Memory B cell (primary cell): ENCODE results near the gene DCTN2.
"Not testable (repeated sequence)": the region's sequence is repeated elsewhere in the genome, so short reads cannot be mapped to it uniquely, and the experiment has no call there.

Experiments
- ATAC-seq: fragments of 150-1000 bp; cut with Tn5 transposase; 2 replicates; pipeline ENCODE4 v1.10.0; 2021; ENCODE audit warnings: low read depth, mild to moderate bottlenecking, moderate library complexity
- DNase-seq, 2 donors: peaks; one replicate each; pipeline ENCODE4 v3.0.0; 2022; ENCODE audit warnings: low spot score in 2 of 2
- H3K27ac Mint-ChIP-seq: one replicate; pipeline ENCODE4 v1.8.0; 2022; ENCODE audit warnings: mild to moderate bottlenecking, moderate library complexity, mixed read lengths
- H3K27me3 Mint-ChIP-seq: one replicate; pipeline ENCODE4 v1.8.0; 2022; ENCODE audit warnings: mixed read lengths
- H3K36me3 Mint-ChIP-seq: one replicate; pipeline ENCODE4 v1.8.0; 2022; ENCODE audit warnings: mild to moderate bottlenecking, mixed read lengths
- H3K4me1 Mint-ChIP-seq: one replicate; pipeline ENCODE4 v1.8.0; 2022; ENCODE audit warnings: mixed read lengths
- H3K4me3 Mint-ChIP-seq: one replicate; pipeline ENCODE4 v1.8.0; 2022; ENCODE audit warnings: mild to moderate bottlenecking, moderate library complexity, mixed read lengths
- H3K9me3 Mint-ChIP-seq: one replicate; pipeline ENCODE4 v1.8.0; 2022; ENCODE audit warnings: mixed read lengths

The DCTN2 gene

GRCh38 chr12:57583008-57583831, 36.2 kb upstream of the DCTN2 start:
- peaks cover 3% of the 10 kb centered on the region for H3K4me1 Mint-ChIP-seq
- no peaks in the 10 kb centered on the region for H3K9me3 Mint-ChIP-seq
- H3K4me3 Mint-ChIP-seq, result no peak overlapping the region
- H3K27ac Mint-ChIP-seq, result no peak overlapping the region
- H3K27me3 Mint-ChIP-seq, result peaks cover 4% of the 10 kb centered on the region
- no peaks in the 10 kb centered on the region for H3K36me3 Mint-ChIP-seq
- ATAC-seq (peak; percentile 99), DNase-seq (peak; percentile 63 to 81)

- DNase-seq (no peak), ATAC-seq (no peak)
- H3K9me3 Mint-ChIP-seq, result no peaks in the 10 kb centered on the region
- H3K27ac Mint-ChIP-seq, result no peak overlapping the region
- no peaks in the 10 kb centered on the region for H3K36me3 Mint-ChIP-seq
- peaks cover 3% of the 10 kb centered on the region for H3K4me1 Mint-ChIP-seq
- peaks cover 4% of the 10 kb centered on the region for H3K27me3 Mint-ChIP-seq
- no peak overlapping the region for H3K4me3 Mint-ChIP-seq
Measured at GRCh38 chr12:57582440-57582839, 35.4 kb upstream of the DCTN2 start.

GRCh38 chr12:57581802-57582201, 34.8 kb upstream of the DCTN2 start:
- H3K4me3 Mint-ChIP-seq, result no peak overlapping the region

GRCh38 chr12:57580466-57580795, 33.4 kb upstream of the DCTN2 start:
- H3K36me3 Mint-ChIP-seq, result no peaks in the 10 kb centered on the region
- peaks cover 4% of the 10 kb centered on the region for H3K27me3 Mint-ChIP-seq
- no peaks in the 10 kb centered on the region for H3K9me3 Mint-ChIP-seq
- H3K4me3 Mint-ChIP-seq, result no peak overlapping the region
- DNase-seq (no peak), ATAC-seq (no peak)
- H3K4me1 Mint-ChIP-seq, result peaks cover 3% of the 10 kb centered on the region
- H3K27ac Mint-ChIP-seq, result no peak overlapping the region

More at GRCh38 chr12:57581802-57582201, 34.8 kb upstream of the DCTN2 start:
- Mint-ChIP-seq H3K27ac (no peak overlapping the region), H3K9me3 (no peaks in the 10 kb centered on the region), H3K27me3 (peaks cover 4% of the 10 kb centered on the region), H3K36me3 (no peaks in the 10 kb centered on the region), H3K4me1 (peaks cover 3% of the 10 kb centered on the region)
- no peak for DNase-seq
- no peak for ATAC-seq

- H3K4me1 Mint-ChIP-seq, result peaks cover 3% of the 10 kb centered on the region
- no peak for DNase-seq
- peaks cover 4% of the 10 kb centered on the region for H3K27me3 Mint-ChIP-seq
- ATAC-seq, result no peak
- no peak overlapping the region for H3K27ac Mint-ChIP-seq
- no peak overlapping the region for H3K4me3 Mint-ChIP-seq
- no peaks in the 10 kb centered on the region for H3K36me3 Mint-ChIP-seq
- H3K9me3 Mint-ChIP-seq, result no peaks in the 10 kb centered on the region
Measured at GRCh38 chr12:57579677-57580465, 32.9 kb upstream of the DCTN2 start.

- no peak for ATAC-seq
- Mint-ChIP-seq H3K27ac (no peak overlapping the region), H3K4me3 (no peak overlapping the region), H3K4me1 (peaks cover 3% of the 10 kb centered on the region), H3K9me3 (no peaks in the 10 kb centered on the region), H3K36me3 (no peaks in the 10 kb centered on the region), H3K27me3 (peaks cover 4% of the 10 kb centered on the region)
- no peak for DNase-seq
Measured at GRCh38 chr12:57579011-57579410, 32.0 kb upstream of the DCTN2 start.

- H3K27ac Mint-ChIP-seq, result no peak overlapping the region
- H3K36me3 Mint-ChIP-seq, result no peaks in the 10 kb centered on the region
- no peaks in the 10 kb centered on the region for H3K9me3 Mint-ChIP-seq
- ATAC-seq (no peak), DNase-seq (no peak)
- peaks cover under 1% of the 10 kb centered on the region for H3K4me1 Mint-ChIP-seq
- peaks cover 2% of the 10 kb centered on the region for H3K27me3 Mint-ChIP-seq
- H3K4me3 Mint-ChIP-seq, result no peak overlapping the region
Measured at GRCh38 chr12:57577981-57578758, 31.2 kb upstream of the DCTN2 start.

- DNase-seq (no peak), ATAC-seq (no peak)
- Mint-ChIP-seq H3K4me1 (no peaks in the 10 kb centered on the region), H3K27me3 (peaks cover 2% of the 10 kb centered on the region), H3K27ac (no peak overlapping the region), H3K9me3 (no peaks in the 10 kb centered on the region), H3K4me3 (no peak overlapping the region), H3K36me3 (no peaks in the 10 kb centered on the region)
Measured at GRCh38 chr12:57576613-57577160, 29.7 kb upstream of the DCTN2 start.

GRCh38 chr12:57575771-57576612, 29.0 kb upstream of the DCTN2 start:
- Mint-ChIP-seq H3K36me3 (no peaks in the 10 kb centered on the region), H3K27me3 (peaks cover 2% of the 10 kb centered on the region), H3K27ac (no peak overlapping the region), H3K4me1 (no peaks in the 10 kb centered on the region), H3K4me3 (no peak overlapping the region), H3K9me3 (no peaks in the 10 kb centered on the region)
- DNase-seq, result no peak
- ATAC-seq, result no peak

GRCh38 chr12:57574795-57575194, 27.8 kb upstream of the DCTN2 start:
- Mint-ChIP-seq H3K27ac (no peak overlapping the region), H3K4me3 (no peak overlapping the region)
- ATAC-seq, result no peak

GRCh38 chr12:57571926-57572762, 25.2 kb upstream of the DCTN2 start:
- H3K4me1 Mint-ChIP-seq, result no peaks in the 10 kb centered on the region
- no peaks in the 10 kb centered on the region for H3K36me3 Mint-ChIP-seq
- DNase-seq (no peak), ATAC-seq (no peak)
- no peak overlapping the region for H3K4me3 Mint-ChIP-seq
- H3K27me3 Mint-ChIP-seq, result peaks cover 1% of the 10 kb centered on the region
- H3K9me3 Mint-ChIP-seq, result no peaks in the 10 kb centered on the region
- H3K27ac Mint-ChIP-seq, result no peak overlapping the region

More at GRCh38 chr12:57574795-57575194, 27.8 kb upstream of the DCTN2 start:
- Mint-ChIP-seq H3K9me3 (no peaks in the 10 kb centered on the region), H3K27me3 (no peaks in the 10 kb centered on the region), H3K36me3 (no peaks in the 10 kb centered on the region), H3K4me1 (no peaks in the 10 kb centered on the region)
- no peak for DNase-seq

GRCh38 chr12:57570438-57570837, 23.4 kb upstream of the DCTN2 start:
- DNase-seq, ATAC-seq: not testable (repeated sequence)

More at GRCh38 chr12:57570438-57570837, 23.4 kb upstream of the DCTN2 start:
- not testable (repeated sequence) for H3K9me3 Mint-ChIP-seq, H3K27me3 Mint-ChIP-seq, H3K4me3 Mint-ChIP-seq, H3K36me3 Mint-ChIP-seq, H3K4me1 Mint-ChIP-seq, H3K27ac Mint-ChIP-seq
